GM10847 (cell line): ENCODE data around the gene LRRC27.

Experiments
- POLR2A ChIP-seq: IDR thresholded peaks from 2 replicates; pipeline ENCODE4 v1.6.1; 2011; ENCODE audit not compliant: insufficient read length; ENCODE audit errors: extremely low read depth

LRRC27 gene

GRCh38 chr10:132322586-132323048 is 9.4 kb upstream of the LRRC27 start:
- TF ChIP-seq POLR2A, result no peak

- no peak for TF ChIP-seq POLR2A
These were observed 7.8 kb upstream of the LRRC27 start for GRCh38 chr10:132324186-132324585.

- TF ChIP-seq POLR2A, result no peak
These were observed 5.6 kb upstream of the LRRC27 start for GRCh38 chr10:132326344-132326889.

DNA sequence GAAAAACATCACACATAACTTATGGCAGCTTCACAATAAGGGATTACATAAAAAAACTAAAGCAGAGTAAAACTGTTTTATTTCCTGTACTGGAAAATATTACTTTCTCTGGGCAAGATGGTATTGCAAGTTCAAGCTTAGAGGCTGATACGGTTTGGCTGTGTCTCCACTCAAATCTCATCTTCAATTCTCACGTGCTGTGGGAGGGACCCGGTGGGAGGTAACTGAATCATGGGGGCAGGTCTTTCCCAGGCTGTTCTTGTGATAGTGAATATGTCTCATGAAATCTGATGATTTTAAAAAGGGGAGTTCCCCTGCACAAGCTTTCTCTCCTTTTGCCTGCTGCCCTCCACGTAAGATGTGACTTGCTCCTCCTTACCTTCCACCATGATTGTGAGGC is 5.1 kb upstream of the LRRC27 start:
- TF ChIP-seq POLR2A, result no peak

DNA sequence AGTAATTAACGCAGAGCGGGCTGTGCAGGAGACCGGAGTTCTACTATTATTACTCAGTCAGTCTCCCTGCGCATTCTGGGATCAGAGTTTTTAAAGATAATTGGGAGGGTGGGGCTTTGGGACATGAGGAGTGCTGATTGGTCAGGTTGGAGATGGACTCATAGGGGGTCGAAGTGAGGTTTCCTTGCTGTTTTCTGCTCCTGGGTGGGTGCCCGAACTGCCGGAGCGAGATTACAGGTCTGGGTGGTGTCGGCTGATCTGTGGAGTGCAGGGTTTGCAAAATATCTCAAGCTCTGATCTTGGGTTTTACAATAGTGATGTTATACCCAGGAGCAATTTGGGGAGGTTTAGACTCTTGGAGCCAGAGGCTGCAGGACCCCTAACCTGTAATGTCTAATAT is 3.9 kb upstream of the LRRC27 start:
- no peak for TF ChIP-seq POLR2A

DNA sequence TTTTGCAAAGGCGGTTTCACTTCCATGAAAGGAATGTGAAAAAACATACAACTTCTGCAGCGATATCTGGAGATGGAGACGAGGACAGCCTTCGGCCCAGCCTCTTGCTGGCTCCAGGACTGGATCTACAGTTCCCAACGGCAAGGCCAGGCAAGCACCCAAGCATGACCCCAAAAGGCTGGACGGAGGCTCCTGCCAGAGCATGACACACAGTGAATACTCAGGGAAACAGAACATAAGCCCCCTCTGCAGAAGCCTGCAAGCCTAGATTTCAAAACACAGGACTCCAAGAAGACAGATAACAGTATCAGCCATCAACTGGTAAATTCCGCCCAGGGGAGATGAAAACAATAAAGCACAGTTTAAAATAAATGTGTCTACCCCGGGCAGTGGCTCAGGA is 3.3 kb upstream of the LRRC27 start:
- no peak for TF ChIP-seq POLR2A

- TF ChIP-seq POLR2A, result no peak
These were observed 2.2 kb upstream of the LRRC27 start for GRCh38 chr10:132329565-132330485.

- no peak for TF ChIP-seq POLR2A
These were observed 1.5 kb upstream of the LRRC27 start for GRCh38 chr10:132330486-132330833.

DNA sequence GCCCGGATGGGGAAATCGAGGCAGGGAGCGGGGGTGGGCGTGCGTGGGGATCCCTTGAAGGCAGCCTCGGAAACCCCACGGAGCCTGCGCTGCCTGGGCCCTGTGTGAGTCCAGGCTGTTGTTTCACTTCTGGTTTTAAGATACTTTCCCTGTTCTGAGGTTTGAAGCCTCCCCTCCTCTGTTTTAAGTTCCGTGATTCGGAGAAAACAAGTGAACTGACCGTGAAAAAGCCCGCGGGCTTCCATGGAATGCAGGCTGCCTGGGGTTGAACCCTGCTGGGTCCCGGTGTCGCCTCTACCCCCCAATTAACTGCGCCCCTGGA is 401 bp downstream of the LRRC27 start:
- no peak for TF ChIP-seq POLR2A

GRCh38 chr10:132333386-132333785 is 1.4 kb downstream of the LRRC27 start:
- TF ChIP-seq POLR2A, result no peak

DNA sequence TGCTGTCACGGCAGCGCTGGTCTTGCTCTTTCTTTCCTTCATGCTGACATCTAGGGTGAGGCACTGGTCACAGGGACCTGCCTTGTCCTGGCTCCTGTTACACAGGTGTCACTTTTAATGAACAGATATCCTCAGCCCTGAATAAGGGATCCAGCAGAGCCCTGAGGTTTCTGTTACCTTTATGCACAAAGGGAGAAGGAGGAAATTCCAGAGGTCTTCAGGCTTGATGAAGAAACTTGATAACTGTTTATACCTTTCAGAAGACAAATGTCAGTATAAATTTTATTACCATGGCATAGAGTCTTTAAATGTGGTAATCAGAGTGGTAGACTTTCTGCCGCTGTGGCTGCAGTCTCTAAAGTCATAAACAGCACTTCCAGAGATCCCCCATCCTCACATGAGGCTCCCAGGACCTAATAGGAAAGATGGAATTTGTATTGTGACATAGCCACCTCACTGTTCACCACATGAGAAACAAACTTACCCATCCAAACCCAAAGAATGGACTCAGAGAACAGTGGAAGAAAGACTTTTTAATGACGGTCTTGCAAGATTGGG is 2.7 kb downstream of the LRRC27 start:
- no peak for TF ChIP-seq POLR2A

DNA sequence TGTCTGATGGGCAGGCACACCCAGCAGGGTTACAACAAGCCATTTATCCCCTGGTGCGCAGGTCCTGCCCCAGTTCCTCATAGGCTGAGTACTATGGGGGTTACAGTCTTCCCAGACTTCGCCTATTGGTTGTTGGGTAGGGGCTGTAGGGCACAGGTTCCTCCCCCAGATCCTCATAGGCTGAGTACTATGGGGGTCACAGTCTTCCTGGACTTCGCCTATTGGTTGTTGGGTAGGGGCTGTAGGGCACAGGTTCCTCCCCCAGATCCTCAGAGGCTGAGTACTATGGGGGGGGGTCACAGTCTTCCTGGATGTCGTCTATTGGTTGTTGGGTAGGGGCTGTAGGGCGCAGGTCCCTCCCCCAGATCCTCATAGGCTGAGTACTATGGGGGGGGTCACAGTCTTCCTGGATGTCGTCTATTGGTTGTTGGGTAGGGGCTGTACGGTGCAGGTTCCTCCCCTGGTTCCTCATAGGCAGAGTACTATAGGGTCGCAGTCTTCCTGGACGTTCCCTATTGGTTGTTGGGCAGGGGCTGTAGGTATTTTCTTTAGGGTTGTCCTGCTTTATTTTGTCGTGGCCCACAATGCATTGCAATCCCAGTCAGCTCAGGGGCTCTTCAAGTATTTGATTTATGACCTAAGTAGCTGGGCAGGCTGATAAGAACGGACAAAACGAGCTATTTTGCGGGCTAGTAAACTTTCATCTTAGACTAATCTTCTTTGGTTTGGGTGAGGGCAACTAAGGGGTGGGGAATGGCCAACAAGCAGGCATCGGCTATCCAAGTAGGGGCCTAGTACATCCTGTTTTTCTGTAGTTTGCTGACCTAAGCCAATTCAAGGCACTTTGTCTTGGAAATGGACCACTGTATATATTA is 3.4 kb downstream of the LRRC27 start:
- no peak for TF ChIP-seq POLR2A

DNA sequence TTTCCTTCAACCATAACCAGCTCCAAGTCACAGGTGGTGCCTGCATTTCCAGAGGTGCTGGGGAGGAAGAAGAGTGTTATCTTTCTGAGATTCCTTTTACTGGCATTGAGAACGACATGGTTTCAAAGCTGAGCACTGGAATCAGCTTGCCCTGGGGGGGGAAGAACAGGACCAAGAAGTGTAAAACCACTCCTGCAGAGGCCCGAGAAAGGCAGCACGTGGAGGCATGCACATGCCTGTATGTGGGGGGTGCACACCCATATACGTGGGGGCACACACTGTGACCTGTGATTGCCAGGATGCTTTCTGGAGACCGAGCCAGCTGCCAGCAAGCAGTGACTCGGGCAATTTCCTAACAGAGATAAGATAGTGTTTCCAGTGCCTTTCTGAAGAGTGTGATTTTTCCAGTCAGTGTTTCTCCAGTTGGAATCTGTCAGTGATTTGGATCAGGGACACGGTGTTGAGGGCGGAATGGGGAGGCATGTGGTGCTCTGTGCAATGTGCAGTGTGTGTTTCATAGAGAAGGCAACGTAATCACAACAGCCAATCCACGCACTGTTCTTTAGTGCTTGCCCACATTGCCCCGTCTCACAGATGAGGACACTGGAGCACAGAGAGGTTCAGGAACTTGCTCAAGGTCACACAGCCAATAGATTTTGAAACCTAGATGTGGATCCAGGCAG is 4.2 kb downstream of the LRRC27 start:
- TF ChIP-seq POLR2A, result no peak

DNA sequence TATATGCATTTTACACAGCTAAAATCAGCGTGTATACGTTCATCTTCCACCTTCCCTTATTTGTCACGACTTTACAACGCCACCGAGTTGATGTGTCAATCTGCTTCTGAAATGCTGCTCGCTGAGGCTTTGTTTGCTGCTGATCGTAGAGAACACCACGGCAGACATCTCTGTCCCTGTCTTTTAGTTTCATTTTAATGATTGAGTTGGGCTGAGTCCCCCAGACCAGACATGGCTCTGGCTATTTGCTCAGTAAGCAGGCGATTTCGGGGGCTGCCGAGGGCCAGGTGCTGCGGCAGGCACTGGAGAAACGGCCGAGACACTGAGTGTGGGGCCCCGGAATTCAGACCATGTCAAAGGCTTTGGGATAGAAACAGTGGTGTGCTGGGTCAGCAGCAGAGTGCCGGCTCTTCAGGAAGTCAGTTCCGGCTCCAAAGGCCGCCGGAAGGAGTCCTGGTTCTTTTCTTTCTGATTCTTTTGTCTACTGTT is 5.0 kb downstream of the LRRC27 start:
- no peak for TF ChIP-seq POLR2A

- no peak for TF ChIP-seq POLR2A
These were observed 6.9 kb downstream of the LRRC27 start for GRCh38 chr10:132338876-132339275.
